Right ventricle myocardium inferior (tissue), 1 donor: ENCODE results near the gene DERA. TPM values are rescaled to one million over a fixed set of nuclear protein-coding genes. Genes with fewer than 3 reads are reported as not detected.
A peak's percentile ranks its signal among the peaks of the same experiment; 100 is the strongest.
"Not testable (repeated sequence)": the region's sequence is repeated elsewhere in the genome, so short reads cannot be mapped to it uniquely, and the experiment has no call there.

Experiments
- ATAC-seq: fragments of 200-7000 bp; cut with Tn5 transposase; one replicate; pipeline ENCODE4 v1.9.1; 2020; ENCODE audit warnings: mild to moderate bottlenecking, moderate library complexity
- DNase-seq: peaks from one replicate; pipeline ENCODE4 v3.0.0; 2021; ENCODE audit errors: missing footprints
- intact Hi-C: fragments of 100-400 bp; cut with DNase I; formaldehyde crosslinking; loops from one replicate; pipeline ENCODE4 v1.11.0; 2022
- total RNA-seq: library from RNA; stranded (reverse); fragmentation: NEBNext Ultra II Directional; extraction: Animal tissue kit (Norgen Biotek cat#: 25700); gene quantifications from one replicate; pipeline ENCODE4 v1.2.1, GENCODE V29; 2021
- donor health status: DM: no; HTN: yes; CAD: no; lungs with severe emphysema.

Gene DERA
- total RNA-seq, 1 donor from 2014 or later = 21.5 TPM

DNA sequence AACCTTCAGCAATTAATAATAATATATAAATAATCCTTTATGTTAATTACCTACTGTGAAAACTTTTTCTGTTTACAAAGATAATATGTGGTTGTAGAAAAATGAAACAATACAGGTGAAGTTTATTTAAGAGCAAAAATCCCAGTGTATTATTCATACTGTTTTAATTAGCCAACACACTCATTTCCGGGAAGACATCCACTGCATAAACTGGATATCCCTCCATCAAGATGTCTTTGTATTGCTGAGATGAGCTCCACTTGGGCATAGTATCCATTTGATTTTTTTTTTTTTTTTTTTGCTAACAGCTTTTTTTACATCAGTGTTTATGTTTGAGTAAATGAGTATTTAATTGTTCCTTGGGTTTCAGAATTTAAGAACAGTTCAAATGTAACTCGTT lies 13.7 kb upstream of the DERA start:
- intact Hi-C loops = no loop called here
- ATAC-seq = no peak
- no peak for DNase-seq

DNA sequence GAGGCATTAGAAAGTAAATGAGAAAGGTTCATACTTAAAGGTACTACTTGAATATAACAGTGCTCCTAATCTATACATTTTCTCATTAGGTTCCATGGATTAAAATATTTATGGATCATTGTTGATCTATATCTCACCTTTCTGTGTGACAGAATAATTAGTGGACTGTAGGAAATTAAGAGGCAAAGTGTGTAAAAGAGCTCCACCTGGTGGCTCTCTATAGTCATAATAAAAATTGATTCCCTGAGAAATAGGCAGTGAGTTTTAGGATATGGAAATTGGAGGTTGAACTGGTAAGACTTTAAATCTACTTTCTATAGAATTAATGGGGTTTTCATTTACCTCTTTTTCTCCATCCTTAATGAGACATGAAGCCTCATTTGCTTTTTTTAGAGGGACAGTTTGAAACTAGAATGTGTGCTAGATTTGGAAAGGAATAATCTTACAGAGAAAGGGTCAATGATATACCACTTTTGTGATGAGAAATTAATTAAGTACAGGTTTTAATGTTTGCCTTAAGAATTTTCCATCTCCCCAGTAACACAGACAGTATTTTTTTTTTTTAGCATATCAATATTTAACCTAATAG lies 11.8 kb upstream of the DERA start:
- intact Hi-C loops = no loop called here
- DNase-seq = no peak
- ATAC-seq = no peak

DNA sequence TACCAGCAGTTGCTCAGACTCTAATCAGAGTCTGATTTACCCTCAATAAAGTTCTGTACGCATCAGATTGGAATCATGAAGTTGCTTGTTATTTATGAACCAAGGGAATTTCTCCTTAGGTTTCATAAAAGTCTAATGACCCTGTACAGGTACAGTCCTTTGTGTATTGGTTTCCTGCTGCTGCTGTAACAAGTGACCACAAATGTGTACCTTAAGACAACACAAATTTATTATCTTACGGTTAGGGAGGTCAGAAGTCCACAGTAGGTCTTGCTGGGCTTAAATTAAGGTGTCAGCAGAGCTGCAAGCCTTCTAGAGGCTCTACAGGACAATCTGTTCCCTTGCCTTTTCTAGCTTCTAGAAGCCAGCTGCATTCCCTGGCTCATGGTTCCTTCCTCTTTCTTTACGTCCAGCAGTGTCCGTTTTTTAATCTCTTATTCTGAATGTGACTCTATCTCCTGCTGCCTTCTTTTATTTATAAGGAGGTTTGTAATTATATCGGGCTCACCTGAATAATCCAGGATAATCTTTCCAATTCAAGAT lies 6.7 kb upstream of the DERA start:
- ATAC-seq (peak; percentile 64), DNase-seq (no peak)
- intact Hi-C loops = no loop called here

DNA sequence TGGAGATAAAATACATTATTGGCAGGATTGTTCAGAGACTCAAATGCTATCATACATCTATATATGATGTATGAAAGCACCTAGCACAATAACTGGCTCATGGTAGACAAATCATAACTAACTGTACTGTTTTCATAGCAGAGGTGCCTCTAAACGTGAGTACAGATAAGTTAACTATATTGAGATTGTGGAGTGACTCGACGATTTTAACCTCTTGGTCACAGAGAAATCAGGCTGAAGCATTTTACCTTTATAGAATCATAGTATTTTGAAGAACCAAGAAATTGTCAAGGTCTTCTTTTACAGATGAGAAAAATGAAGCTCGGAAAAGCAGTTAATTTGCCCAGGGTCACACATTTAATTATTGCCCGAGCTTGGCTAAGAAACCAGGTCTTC lies 666 bp upstream of the DERA start:
- ATAC-seq (no peak), DNase-seq (no peak)
- intact Hi-C loops = loop anchor here (5.0 kb wide), 1 partner anchor 67 kb away; no protein-coding TSS in a partner anchor

DNA sequence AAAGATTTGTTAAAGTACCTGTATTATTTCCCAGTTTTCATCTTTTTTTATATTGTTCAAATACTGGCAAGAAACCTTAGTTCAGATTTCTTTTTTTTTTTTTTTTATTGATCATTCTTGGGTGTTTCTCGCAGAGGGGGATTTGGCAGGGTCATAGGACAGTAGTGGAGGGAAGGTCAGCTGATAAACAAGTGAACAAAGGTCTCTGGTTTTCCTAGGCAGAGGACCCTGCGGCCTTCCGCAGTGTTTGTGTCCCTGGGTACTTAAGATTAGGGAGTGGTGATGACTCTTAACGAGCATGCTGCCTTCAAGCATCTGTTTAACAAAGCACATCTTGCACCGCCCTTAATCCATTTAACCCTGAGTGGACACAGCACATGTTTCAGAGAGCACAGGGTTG lies 799 bp downstream of the DERA start:
- ATAC-seq = peak; percentile 29
- intact Hi-C loops = loop anchor here (5.0 kb wide), 1 partner anchor 65 kb away; no protein-coding TSS in a partner anchor
- DNase-seq = not testable (repeated sequence)

DNA sequence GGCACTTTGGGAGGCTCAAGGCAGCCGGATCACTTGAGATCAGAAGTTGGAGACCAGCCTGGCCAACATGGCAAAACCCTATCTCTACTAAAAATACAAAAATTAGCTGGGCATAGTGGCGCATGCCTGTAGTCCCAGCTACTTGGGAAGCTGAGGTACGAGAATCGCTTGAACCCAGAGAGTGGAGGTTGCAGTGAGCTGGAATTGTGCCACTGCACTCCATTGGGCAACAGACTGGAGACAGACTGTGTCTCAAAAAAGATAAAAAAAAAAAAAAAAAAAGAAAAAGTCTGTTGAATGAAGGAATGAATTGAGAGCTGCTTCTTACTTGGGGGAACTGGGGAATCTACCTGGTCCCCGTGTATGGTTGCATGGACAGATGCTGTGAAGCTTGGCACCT lies 3.0 kb downstream of the DERA start:
- not testable (repeated sequence) for ATAC-seq, DNase-seq
- intact Hi-C loops = loop anchor here (5.0 kb wide), 1 partner anchor 63 kb away; no protein-coding TSS in a partner anchor

DNA sequence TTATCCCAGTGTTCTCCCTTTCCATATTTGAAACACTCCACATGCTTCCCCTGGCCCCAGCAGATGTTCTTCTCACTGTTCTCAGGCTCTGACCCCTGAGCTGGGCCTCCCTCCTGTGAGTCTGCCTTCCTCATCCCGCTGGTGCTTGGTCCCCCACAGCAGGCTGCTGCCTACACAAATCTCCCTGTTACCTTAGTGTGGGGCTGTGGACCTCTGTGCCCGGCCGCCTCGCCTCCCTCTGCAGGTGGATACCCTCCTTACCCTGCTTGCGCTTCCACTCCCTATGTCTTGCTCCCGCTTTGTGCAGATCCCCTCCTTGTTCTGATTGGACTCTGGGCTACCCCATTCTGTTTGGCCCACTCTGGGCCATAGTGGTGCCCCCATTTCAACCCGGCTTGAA lies 6.9 kb downstream of the DERA start:
- intact Hi-C loops = no loop called here
- no peak for ATAC-seq
- DNase-seq = no peak

DNA sequence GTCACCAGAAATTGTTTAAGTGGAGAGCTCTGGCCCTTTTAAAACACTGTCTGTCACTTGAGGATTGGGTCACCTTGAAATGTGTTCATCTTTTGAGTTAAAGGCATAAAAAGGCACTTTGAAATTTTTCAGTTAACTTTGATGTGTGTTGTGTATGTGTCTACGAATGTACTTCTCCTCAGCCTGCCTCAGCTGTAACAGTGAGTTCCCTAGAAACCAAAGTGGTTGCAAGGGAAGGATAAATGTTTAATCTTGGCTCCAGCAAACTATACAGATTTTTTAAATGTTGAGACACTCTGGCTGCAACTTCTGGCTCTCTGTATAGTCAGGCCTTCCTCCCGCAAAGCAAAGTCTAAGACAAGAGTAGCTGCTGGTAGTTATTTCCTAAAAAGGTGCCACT lies 8.3 kb downstream of the DERA start:
- ATAC-seq = peak; percentile 28
- DNase-seq = no peak
- intact Hi-C loops = no loop called here

DNA sequence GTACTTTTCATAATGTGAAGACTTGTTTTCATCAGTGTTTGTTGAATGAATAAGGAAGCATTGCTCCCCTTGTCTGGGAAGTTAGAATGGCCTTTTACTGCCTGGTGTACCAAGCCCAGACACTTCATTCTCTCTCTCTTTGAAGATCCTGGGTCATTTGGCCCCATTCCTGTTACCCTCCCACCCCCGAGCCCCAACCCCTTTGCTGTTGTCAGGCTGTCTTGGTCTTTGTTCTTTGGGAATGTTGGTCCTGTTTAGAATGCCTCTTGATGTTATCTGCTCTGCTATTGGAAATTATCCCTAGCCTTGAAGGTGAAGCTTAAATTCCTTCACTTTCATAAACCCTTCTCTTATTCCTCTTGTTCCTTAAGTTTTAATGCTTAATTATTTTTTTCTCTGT lies 13.8 kb downstream of the DERA start:
- ATAC-seq = no peak
- intact Hi-C loops = no loop called here
- no peak for DNase-seq

DNA sequence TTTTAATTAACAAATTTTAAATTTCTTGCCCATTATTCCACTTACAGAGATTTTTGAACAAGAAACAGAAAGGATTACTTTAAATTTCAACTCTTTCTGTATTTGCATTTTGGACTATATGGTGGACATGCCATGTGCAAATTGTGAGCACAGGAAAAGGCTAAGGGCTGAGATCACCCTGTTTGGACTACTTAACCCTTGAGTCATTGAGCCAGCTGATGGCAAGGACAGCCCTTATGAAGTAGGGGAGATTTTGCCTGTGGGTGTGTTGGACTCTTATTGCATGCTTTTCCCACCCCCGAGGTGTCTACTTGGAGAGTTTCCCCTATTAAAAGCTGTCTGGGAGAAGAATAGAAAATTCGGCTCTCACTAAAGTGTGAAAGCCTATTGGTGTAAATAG lies 17.2 kb downstream of the DERA start:
- ATAC-seq = no peak
- intact Hi-C loops = no loop called here

DNA sequence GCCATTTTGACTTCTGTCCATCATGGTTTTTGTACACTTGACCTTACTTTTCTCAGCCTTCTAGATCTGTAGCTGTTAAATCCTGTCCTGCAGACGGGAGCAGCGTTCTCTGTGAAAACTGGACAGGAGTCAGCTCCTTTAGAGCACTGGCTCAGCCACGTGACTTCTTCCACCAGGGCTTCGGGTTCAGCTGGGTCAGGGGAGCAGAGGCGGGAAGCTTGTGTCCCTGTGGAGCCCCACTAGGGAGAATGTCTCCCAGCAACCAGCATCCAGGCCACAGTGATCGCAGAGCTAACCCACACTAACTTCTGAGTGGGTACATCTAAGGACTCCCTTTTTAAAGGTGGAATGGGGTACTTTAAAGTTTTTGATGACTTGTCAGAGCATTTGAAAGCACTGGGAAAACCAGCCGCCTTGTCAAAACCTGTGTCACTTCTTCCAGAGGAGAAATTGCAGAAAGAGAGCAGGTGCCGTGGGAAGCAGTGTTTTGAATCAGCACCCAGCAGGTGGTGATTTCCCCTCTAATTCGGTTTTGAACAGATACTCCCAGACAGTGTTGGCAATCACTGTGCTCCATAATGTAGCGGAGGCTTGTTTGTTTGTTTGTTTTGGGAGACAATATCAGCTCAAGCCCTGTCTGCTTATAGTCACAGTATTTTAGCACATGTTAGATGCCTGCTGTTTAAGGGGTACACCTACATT lies 17.9 kb downstream of the DERA start:
- DNase-seq = peak; percentile 67
- peak; percentile 63 for ATAC-seq
- intact Hi-C loops = no loop called here

More for the DNA sequence above, 17.2 kb downstream of the DERA start:
- no peak for DNase-seq

DNA sequence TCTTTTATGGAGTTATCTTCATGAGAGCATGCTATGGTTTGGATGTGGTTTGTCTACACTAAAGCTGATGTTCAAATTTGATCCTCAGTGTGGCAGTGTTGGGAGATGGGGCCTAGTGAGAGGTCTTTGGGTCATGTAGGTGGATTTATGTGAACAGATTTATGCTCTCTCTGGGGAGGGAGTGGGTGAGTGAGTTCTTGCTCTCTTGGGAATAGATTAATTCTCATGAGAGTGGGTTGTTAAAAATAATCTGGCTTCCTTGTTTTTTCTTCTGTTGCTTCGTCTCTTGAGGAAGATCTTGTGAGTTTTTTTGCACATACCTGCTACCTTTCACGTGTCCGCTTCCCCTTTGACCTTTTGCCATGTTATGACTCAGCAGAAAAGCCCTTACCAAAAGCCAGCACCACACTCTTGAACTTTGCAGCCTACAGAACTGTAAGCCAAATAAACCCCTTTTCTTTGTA lies 20.5 kb downstream of the DERA start:
- ATAC-seq (no peak), DNase-seq (no peak)
- intact Hi-C loops = no loop called here

DNA sequence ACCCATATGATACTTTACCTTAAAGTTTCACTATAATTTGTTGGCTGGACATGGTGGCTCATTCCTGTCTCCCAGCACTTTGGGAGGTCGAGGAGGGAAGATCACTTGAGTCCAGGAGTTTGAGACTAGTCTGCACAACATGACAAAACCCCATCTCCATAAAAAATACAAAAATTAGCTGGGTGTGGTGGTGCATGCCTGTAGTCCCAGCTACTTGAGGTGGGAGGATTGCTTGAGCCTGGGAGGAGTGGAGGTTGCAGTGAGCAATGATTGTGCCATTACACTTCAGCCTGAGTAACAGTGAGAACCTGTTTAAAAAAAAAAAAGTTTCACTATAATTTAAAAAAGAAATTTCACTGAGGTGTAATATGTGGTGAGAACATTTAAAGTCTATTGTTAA lies 21.2 kb downstream of the DERA start:
- intact Hi-C loops = no loop called here
- no peak for ATAC-seq
- no peak for DNase-seq

DNA sequence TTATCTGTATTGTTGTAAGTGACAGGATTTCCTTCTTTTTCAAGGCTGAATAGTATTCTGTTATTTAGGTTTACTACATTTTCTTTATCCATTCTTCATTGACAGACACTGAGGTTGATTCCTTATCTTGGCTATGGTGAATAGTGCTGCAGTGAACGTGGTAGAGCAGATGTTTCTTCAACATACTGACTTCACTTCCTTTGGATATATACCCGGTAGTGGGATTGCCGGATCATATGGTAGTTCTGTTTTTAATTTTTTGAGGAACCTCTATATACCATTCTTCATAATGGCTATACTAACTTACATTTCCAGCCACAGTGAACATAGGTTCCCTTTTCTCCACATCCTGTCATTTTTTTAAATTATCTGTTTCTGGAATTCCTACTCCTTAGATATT lies 21.8 kb downstream of the DERA start:
- ATAC-seq (no peak), DNase-seq (no peak)
- intact Hi-C loops = no loop called here

DNA sequence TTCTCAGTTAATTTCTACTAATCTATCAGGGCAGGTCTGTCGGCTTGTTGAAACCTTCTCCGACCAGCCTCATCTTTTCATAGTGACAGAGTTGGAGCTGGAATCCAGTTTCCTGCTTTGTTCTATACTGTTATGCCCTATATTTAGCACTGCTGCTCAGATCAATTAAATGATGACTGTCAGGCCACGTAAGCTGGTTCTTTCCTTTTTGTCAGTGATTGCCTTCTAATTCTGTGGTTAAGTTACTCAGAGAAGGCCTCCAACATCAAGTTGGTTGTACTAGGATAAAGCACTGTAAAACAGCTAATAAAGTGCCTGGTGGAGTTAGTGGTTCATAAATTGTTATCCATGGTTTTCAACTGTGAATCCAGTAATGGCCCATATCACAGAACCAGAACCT lies 22.6 kb downstream of the DERA start:
- intact Hi-C loops = no loop called here
- ATAC-seq (no peak), DNase-seq (no peak)

DNA sequence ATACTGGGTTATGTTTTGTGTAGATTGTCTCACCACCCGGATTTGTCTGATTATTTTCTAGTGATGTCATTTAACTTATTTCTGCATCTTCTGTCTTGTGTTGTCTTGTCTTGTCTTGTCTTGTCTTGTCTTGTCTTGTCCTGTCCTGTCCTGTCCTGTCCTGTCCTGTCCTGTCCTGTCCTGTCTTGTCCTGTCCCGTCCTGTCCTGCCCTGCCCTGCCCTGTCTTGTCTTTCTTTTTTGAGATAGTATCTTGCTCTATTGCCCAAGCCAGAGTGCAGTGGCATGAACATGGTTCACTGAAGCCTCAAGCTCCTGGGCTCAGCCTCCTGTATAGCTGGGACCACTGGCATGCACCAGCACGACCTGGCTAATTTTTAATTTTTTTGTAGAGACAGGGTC lies 25.6 kb downstream of the DERA start:
- intact Hi-C loops = no loop called here
- DNase-seq (no peak), ATAC-seq (no peak)

DNA sequence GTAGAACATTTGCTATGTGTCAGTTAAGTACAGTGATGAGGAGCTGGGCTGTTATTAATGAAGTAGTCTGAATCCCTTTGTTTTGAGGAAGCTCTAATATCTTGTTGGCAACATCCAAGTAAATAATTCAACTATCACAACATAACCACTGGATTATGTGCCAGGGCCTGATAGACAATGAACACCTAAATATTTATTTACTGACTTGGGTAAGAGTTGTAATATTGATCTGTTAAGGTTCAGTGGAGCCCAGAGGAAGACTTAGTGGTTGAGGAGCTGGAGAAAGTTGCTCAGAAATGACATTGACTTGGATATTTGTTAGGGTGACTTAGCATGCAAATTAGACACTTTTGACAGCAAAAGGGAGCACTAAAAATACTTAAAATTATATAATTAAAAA lies 26.8 kb downstream of the DERA start:
- DNase-seq (no peak), ATAC-seq (no peak)
- intact Hi-C loops = no loop called here

DNA sequence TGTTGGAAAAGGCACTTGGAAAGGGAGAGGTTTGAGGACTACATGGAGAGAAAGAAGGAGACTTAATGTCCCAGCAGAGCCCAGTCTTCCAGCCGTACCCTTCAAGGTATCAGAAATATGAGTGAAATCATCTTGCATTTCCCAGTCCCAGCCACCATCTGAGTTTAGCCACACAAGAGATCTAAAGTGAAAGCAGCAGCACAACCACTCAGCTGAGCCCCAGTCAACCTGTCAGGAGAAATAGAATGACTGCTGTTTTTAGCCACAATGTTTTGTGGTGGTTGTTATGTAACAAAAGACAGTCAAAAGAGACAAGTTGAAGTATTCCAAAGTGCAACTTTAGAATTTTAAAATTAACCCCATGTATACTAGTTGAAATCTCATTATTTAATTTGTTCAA lies 28.0 kb downstream of the DERA start:
- intact Hi-C loops = no loop called here
- DNase-seq (no peak), ATAC-seq (no peak)

DNA sequence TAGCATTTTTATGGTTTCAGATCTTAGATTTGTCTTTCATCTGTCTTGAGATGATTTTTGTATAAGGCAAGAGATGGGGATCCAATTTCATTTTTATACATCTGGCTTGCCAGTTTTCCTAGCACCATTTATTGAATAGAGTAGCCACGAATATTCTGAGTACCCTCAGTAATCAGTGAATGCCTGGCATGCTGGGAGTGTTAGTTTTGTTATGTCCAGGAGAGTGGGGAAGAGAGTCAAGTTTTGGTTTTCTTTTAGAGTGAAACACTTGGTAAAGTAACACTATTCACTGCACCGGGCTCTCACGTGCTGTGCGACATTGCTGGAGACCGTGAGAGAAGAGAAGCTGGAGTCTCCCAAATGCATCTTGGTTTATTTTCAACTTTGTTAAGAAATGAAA lies 31.3 kb downstream of the DERA start:
- ATAC-seq = no peak
- intact Hi-C loops = no loop called here

DNA sequence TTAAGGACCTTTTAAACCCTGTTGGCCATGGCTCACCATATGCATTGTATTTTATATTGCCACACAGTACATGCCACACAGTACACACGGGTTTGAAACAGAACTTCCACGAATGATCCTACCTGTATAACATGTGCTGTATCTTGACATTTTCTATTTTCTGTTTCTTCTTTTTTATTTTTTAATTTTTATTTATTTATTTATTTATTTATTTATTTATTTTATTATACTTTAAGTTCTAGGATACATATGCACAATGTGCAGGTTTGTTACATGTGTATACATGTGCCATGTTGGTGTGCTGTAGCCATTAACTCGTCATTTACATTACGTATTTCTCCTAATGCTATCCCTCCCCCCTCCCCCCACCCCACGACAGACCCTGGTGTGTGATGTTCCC lies 32.4 kb downstream of the DERA start:
- DNase-seq, intact Hi-C loops, ATAC-seq: not testable (repeated sequence)

More for the DNA sequence above, 31.3 kb downstream of the DERA start:
- no peak for DNase-seq
